Muscle of back (tissue), 11 donors: ENCODE data around the gene EMP1. TPM values are rescaled to one million over a fixed set of nuclear protein-coding genes. Genes with fewer than 3 reads are reported as not detected.

Experiments
- DNase-seq, 3 donors: peaks; one replicate each; pipeline versions ENCODE4 v3.0.0 to v3.0.0-alpha.2; 2013
- polyA plus RNA-seq, 10 donors: library from polyadenylated mRNA; unstranded; fragments of 120-200 nt; gene quantifications; one replicate each; pipeline ENCODE4 v1.2.1, GENCODE V29; 2013; ENCODE audit not compliant: insufficient read length in 10 of 10

EMP1 gene
- polyA plus RNA-seq, 10 donors: 159 to 263 (median 200) TPM

DNA sequence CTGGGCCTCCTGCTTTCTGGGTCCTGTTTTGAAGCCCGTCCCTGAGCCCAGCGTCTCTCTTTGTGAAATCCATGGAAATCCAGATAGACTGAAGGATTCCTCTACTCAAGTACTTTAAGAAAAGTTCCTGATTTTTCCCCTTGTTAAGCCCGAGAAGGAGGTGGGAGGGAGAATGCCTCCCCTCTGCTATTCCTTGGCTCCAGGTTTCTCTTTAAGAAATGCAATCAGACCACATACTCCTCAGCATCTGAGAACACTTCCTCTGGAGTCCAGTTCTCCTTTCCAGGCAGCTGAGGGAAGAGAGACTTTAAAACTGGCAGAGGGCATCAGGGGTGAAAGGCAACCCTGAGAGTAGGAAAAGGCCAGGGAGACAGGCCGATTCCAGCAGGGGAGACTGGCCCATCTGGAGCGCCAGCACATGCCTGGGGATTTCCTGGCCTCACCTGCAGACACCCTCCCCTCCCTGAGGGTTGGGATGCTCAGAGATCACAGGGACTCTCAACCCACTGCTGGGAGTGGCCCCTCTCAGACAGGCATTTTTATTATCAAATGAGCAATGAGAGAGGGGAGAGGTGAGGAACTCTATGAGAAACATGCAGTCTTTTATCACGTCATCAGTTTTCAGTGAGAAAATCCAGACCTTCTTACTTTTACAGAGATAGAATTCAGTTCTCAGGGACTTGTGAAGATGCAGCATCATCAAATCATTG is 2.0 kb upstream of the EMP1 start:
- peak in 1 of 3 donors; percentile 67 for DNase-seq

DNA sequence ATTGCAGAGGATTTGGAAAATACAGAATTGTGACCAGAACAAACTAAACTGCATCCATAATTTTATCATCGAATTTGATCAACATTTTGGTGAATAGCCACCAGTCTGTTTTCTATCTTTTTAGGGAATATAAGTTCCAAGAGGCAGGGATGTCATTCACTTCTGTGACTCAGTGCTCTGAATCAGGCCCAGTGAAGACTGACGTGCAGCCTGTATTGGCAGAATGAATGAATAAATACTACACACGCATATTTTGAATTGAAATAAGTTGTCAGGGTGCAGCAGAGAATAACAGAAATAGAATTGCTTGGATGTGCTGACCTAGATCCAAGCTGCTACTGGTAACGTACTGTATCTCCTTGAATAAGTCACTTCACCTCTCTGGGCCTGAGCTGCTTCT is 1.3 kb upstream of the EMP1 start:
- DNase-seq: no peak

DNA sequence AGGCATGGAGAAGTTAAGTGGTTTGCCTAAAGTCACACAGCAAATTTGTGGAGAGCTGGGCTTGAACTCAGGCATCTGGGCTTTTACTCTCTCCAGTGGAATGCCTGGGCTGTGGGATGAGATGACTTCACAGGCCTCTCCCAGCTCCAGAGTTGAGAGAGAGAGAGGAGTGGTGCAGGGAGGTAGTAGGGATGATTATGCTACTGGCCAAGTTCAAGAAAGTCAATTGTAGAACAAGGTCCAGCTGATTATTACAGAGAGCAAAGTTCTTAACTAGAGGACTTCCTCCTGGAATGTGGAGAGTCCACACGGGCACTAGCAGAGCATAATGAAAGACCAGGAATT is 769 bp upstream of the EMP1 start:
- peak in 1 of 3 donors; percentile 53 for DNase-seq

DNA sequence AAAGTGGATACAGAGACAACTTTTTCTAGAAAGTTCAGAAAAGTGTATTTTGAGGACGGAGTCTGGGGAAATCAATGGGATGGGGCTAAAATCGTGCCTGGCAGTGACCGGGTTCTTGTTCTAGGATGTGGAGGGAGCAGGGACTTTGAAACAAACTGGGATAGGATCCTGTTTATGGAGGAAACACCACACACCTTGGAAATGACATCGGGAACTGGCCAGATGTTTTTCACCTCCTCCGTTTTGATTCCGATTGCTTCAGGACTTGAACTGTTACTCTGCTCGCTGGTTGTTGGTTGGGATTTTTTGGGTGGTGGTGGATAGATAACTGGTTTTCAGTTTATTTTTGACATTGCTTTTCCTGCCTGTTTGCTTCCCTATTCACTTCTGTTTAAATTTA is 506 bp downstream of the EMP1 start:
- peak in 1 of 3 donors; percentile 29 for DNase-seq

DNA sequence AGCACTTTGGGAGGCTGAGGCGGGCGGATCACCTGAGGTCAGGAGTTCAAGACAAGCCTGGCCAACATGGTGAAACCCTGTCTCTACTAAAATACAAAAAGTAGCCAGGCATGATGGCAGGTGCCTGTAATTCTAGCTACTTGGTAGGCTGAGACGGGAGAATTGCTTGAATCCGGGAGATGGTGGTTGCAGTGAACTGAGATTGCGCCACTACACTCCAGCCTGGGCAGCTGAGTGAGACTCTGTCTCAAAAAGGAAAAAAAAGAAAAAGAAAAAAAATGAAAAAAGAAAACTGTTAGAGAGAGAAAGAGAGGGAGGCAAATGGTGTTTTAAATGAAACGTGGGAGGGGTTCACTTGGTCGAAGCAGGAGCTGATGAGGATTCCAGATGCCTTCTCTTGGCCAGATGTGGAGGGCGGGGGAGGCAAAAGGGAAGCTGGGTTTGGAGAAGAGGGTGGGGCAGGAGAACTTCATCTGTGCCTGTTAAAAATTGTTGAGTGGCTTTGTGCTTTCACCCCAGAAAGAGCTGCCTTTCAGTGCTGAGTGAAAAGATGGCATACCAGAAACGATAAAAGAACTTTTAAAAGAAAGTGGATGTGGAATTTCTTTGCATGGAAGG is 1.1 kb downstream of the EMP1 start:
- peak in 2 of 3 donors; percentile 89 to 95 for DNase-seq

DNA sequence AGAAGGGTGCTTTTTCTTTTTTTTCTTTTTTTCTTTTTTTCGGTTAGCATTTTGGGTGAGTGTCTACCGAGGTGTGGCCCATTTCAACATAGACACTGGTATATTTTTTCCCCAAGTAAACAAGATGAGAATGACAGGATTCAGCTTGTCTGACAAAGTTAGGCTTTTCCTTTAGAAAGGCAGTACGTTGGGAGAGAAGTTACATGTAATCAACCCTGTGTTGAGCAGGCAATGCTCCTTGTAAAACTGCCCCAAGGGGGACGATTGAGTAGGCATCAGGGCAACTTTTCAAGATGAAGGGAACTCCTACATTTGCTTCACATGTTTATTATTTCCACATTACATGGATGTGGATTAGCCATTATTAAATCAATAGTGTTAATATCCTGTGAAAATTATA is 1.7 kb downstream of the EMP1 start:
- peak in 1 of 3 donors; percentile 55 for DNase-seq

DNA sequence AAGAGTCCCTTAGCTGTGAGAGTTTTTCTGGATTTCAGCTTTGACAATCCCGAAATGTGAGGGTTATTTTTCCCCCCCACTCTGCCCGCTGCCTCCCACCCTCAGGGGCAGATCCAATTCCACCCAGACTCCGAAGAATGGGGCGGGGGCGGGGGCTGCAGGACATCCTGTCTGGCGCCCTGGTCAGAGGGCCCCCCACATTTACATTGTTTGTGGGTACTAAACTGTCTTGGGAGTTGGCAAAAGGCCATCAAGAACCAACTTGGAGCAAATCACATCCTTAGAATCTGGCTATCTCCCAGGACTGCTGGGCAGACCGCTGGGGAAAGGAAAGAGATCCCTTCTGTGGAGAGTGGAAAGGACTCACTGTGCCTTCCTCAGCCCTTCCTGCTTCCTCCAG is 2.4 kb downstream of the EMP1 start:
- DNase-seq: peak in 2 of 3 donors; percentile 33 to 63

DNA sequence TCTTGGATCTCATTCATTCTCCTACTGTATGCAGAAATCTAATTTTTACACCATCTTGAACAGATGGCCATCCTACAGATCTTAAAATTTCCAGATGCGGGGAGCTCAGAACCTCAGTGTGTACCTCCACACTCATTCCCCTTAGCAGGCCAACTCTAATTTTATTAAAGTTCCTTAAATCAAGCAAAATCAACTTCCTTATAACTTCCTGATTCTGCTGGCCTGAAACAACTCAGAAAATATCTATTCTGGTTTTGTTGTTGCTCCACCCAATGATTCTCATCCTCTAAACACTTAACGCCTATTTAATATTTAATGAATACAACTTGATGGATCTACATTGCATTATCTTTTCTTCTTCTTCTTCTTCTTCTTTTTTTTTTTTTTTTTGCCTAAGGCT is 3.1 kb downstream of the EMP1 start:
- no peak for DNase-seq

DNA sequence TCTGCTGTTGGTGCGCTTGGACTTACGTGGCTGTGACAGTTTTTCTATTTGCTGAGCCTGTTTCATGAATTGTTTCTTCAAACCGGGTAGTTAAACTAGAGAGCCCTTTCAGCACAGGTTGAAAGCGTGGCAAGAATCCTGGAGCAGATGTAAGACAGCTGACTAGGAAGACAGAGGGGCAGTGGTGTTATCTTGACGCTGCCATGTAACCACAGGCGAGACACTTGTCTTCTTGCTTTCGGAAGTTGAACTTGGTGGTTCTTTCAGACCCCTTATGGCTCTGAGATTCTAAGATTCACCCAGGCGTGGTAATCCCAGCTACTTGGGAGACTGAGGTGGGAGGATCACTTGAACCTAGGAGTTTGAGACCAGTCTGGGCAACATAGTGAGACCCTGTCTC is 4.3 kb downstream of the EMP1 start:
- no peak for DNase-seq

DNA sequence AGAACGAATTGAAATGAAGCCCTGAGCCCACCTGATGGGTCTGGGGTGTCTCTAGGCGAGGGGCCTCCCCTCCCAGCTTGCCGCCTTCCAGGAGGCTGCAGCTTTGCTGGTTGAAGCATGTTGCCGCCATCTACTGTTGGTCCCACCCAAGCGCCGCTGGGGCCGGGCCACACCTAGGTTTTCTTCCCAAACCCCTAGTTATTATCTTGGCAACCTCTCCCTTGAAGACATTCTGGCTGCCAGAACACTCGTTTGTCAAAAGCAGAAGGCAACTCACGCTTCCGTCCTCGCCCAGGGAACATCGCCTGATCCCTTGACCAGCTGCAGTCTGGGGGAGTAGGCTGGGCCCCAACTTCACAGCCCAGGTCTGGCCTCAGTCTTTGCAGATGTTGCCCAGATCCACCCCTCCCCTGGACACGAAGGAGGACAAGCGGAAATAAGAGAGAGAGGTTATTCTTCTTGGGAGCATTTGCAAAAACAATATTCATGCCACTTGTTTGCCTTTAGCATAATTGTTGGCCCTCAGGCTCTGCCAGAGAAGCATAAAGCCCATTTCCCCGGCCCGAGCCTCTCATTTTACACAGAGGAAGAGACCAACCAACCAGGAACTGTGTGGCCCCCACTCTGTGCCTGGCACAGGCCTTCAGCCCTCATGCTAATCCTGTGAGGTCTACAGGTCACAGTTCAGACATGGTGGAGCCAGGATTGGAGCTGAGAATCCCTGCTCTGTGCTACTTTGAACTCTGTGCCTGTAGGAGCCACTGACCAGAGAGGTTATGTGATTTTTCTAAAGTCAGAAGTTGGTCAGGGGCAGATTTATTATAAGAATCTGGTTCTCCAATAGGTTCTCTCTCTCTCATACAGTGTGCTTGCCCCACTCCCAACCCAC is 6.8 kb downstream of the EMP1 start:
- DNase-seq: peak in 2 of 3 donors; percentile 66 to 86

DNA sequence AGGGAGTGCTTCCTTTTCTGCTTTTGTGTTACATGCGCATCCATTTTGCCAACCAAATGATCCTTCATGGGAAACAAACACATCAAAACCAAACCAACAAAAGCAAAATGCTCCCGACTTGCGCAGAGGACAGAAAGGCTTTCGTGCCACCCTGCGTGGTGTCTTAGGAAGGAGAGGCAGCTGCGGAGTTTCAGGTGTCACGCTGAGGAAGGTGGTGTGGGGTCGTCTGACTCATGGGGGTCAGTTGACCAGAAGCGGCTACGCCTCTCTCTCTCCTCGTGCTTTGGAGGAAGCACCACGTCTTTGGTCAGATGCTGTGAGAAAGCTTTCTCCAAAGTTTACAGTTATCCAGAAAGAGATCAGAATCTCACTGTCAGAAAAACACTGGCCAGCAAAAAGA is 7.9 kb downstream of the EMP1 start:
- DNase-seq: no peak

DNA sequence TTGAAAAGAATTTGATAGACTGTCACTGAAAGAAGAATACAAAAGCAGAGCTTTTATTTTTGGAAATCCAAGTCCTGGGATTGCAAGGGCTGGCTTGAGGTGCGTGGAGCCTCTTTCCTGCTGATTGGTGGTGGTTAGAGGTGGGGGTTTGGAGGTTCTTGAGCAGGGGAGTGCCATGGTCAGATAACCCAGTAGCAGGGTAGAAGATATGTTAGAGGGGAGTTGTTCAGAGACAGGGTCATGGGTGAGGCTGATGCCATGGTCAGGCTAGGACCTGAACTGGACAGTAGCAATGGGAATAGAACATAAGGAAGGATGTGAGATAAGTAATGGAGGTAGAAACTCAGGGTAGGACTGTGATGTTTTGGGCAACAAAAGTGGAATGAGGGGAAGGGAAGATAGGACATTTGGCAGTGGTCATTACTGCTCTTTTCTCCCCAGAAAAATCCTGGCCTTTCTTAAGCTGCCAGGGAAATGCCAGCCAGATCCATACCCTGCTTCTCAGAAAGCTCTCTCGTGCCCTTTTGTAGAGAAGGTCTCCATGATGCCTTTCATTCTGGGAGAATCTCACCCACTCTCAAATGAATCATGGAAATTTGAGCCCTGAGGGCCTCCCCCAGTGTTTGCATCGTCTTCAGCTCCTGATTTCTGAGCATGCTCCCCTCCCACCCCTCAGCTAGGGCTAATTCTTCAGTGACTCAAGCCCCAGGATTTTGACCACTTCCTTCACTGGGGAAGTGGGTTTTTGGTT is 9.5 kb downstream of the EMP1 start:
- DNase-seq: peak in 1 of 3 donors; percentile 96

DNA sequence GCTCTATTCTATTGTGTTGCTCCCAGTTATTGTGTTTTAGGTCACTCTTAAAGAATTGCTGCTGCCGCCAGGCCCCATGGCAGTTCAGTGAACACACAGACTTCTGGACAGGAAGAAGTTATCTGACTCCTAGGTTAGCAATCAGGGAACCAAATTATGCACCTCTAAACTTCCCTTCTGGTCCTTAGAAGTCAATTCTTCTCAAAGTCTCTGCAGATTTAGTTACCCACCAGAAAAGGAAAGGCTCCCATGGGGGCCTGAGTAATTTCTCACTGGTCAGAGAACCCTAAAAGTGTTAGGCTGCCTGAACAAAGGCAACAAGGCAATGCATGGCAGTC is 10.0 kb downstream of the EMP1 start:
- DNase-seq: no peak

DNA sequence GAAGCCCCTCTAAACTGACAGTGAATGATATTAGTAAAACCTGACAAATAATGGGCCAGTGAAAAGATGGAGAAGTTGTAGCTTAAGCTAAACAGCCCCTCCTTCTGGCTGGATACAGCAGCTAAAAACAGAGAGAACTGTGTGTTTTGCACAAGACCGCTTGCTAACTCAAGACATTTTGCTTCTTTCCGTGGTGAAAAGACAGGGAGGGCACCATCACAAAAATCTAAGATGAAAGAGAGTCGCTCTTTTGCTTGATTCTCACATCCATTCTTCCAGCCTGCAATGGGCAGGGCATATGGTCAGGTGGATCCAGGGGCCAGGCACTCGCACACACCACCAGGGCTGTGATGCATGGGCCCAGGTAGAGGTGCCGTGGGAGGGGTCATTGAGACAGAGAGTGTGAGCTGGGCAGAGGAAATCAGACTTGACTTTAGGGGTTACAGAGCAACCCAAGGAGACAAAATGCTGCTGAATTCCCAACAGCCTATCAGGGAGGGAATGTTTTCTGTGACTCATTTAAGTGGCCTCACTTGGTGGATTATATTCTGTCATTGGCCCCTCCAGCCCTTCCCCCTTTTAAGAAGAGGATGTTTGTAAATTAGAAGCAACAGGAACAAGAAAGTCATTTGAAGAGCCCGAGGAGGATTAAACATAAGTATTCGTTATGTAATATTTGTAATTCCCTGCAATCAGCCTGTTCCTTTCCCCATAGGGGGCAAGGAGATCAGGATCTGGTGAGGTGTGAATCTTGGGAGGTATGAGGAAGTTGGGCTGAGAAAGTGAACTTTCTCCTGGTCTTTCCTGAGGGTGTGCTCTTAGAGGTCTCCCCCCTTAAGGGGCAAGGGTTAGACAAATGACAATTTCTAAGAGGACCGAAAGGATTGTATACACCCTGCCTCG is 12.3 kb downstream of the EMP1 start:
- DNase-seq: peak in 1 of 3 donors; percentile 47

DNA sequence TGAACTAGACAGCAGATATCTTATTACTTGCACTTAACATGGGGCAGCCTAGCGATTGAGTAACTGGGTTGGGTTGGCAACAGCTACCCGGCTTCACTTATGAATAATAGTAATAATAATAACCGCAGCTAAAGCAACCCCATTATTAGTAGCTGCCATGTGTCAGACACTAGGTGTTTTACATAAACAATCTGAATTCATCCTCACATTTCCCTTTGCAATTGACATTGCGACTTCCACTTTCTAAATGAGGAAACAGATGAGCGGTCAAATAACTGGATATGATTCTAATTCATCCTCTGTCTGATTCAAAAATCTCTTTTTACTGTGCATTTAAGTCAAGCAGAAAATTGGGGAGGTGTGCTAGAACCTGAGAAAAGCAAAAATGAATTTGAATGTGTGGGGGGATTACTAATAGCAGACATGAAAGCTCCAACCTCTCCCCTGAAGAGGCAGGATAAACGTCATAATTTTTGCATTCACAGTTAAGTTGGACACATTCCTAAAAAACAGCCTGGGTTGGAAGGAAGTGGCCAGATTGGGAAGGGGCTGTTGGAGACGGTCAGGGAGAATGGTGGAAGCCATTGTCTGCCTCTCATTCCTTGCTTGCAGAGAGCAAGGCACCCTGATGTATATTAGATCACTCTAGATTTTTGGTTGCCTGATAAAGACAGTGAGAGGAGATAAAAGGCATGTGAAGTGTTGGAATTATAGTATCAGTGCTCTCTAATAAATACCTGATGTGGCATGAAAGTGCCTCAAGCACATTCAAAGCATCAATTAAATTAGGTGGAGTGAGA is 13.1 kb downstream of the EMP1 start:
- no peak for DNase-seq

DNA sequence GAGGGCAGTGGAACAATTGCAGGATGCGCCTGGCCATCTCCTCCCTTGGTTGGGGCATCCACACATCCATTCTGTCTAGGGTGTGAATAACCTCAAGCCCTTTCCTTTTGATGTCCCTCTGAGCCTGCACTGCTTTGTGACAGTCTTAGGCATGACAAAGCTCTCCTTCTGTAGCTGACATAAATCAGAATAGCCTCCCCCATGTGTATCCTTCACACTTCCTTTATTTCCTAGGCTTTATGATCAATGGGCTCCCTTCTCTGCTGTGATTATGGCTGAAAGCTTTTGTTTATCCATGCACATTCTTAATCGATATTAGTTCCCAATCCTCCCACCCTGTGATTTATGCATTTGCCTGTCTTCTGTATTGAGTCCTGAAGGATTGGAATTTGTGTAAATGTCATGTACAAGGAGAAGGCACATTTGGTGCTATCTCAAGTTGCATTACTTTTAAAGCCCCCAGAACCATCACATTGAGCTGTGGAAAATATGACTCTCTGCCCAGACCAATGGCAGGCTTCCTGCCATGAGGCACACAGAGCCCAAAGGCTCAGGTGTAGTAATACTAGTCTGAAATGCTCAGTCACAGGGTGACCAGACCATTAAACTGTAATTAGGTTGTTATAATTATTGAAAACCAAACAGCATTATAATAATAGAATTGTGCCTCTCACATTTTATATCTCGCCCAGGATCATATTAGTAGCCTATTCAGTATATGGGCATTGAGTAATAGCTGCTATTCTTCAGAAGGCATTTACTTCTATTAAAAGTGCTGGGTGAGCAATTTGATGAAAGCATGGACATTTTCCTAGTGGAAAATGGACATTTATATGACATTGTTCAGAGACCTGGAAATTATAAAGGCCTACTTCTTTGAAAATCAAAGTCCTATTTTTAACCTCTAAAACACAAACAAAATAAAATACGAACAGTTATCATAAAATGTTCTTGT is 14.0 kb downstream of the EMP1 start:
- DNase-seq: no peak

DNA sequence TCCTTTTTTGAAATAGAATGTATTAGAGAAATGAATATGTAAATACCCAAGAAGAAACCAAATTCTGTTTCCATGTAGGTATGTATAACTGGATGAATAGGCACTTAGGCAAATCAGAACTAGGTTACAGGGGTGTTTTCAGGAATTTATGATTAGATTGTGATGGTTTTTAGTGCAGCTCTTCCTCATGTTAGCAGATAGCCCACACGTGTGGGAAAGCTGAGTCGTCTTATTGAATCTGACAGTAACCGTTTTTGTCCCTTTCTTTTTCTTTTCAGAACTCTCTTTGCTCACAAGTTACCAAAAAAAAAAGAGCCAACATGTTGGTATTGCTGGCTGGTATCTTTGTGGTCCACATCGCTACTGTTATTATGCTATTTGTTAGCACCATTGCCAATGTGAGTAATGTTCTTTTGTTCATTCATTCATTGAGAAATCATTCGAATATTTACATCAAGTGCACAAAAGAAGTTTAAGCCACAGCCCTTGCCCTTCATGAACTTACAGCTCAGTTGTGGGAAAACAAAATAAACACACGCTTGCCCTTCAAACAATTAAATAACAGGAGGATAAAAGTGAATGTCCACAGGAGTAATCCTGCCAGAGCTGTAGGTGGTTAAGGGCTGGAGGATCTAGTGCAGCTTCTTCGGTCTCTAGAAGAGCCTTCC is 14.8 kb downstream of the EMP1 start:
- no peak for DNase-seq
